Hepatocyte (in vitro differentiated cells): ENCODE results near the gene ARHGAP42.

ENCODE experiments used
- CTCF ChIP-seq: fragments of 200-600 bp; sonication (generic); IDR thresholded peaks from 2 replicates; pipeline ENCODE4 v1.5.1; 2016; ENCODE audit warnings: antibody characterized with exemption, mild to moderate bottlenecking; ENCODE audit not compliant: poor library complexity
- EZH2 ChIP-seq: fragments of 200-600 bp; sonication (generic); IDR thresholded peaks from 2 replicates; pipeline ENCODE4 v1.6.1; 2016; ENCODE audit warnings: antibody characterized with exemption, mild to moderate bottlenecking, borderline replicate concordance
- EZH2phosphoT487 ChIP-seq: fragments of 200-600 bp; sonication (generic); IDR thresholded peaks from one replicate; pipeline ENCODE4 v1.6.1; 2018; ENCODE audit warnings: antibody characterized with exemption, mild to moderate bottlenecking, low read depth, moderate library complexity; ENCODE audit not compliant: unreplicated experiment, severe bottlenecking

DNA sequence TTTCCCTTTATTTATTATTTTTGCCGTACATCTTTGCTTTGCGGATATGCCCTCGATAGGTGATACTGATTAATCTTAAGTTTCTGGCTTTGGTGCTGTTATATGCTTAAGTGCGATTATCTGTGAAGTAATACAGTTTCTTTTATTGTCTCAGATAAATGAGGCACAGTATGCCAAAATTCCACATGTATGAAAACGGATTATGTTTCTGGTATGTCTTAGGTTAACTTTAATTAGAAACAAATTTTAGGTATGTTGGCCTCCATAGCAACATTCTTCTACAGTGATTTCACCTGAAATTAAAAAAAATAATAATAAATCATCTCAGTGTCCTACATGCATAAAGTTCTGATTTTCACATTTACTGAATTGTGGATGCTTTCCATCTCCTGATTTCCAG lies 119.2 kb downstream of the ARHGAP42 start:
- TF ChIP-seq CTCF = no peak
- TF ChIP-seq EZH2 = no peak
- no peak for TF ChIP-seq EZH2phosphoT487
